Sigmoid colon (tissue), 7 donors: Measurements from ENCODE around the gene TFG. TPM values are rescaled to one million over a fixed set of nuclear protein-coding genes. Genes with fewer than 3 reads are reported as not detected.
A peak's percentile ranks its signal among the peaks of the same experiment; 100 is the strongest.

ENCODE experiments used
- DNase-seq: peaks from one replicate; pipeline ENCODE4 v3.0.0-alpha.2; 2019
- H3K27ac ChIP-seq, 4 donors: fragments of 200-600 bp; sonication (generic); one replicate each; pipeline ENCODE4 v1.5.1; 2016 to 2019; ENCODE audit warnings: mild to moderate bottlenecking in 1 of 4
- H3K27me3 ChIP-seq, 3 donors: fragments of 200-600 bp; sonication (generic); one replicate each; pipeline ENCODE4 v1.5.1; 2019; ENCODE audit warnings: mild to moderate bottlenecking in 1 of 3
- H3K36me3 ChIP-seq, 4 donors: fragments of 200-600 bp; sonication (generic); one replicate each; pipeline ENCODE4 v1.5.1; 2016 to 2019
- H3K4me1 ChIP-seq, 4 donors: fragments of 200-600 bp; sonication (generic); one replicate each; pipeline ENCODE4 v1.5.1; 2017 to 2019
- H3K4me3 ChIP-seq, 4 donors: fragments of 200-600 bp; sonication (generic); one replicate each; pipeline ENCODE4 v1.5.1; 2017 to 2019; ENCODE audit warnings: mild to moderate bottlenecking in 2 of 4, moderate library complexity in 1 of 4
- H3K9me3 ChIP-seq, 4 donors: fragments of 200-600 bp in 3 of 4; sonication (generic) in 3 of 4; one replicate each; pipeline versions ENCODE4 v1.5.1 to v1.6.1; 2013 to 2019
- EP300 ChIP-seq, 4 donors: sonication (generic); formaldehyde crosslinking; IDR thresholded peaks; one replicate each; pipeline ENCODE4 v1.6.1; 2017; ENCODE audit warnings: antibody characterized with exemption in 4 of 4
- POLR2A ChIP-seq, 2 donors: fragments of 450-650 bp; IDR thresholded peaks; one replicate each; pipeline ENCODE4 v1.6.1; 2016; ENCODE audit warnings: antibody characterized with exemption in 2 of 2, mild to moderate bottlenecking in 2 of 2, moderate library complexity in 2 of 2
- POLR2AphosphoS5 ChIP-seq, 4 donors: sonication (generic); formaldehyde crosslinking; IDR thresholded peaks; one replicate each; pipeline ENCODE4 v1.6.1; 2017; ENCODE audit warnings: antibody characterized with exemption in 4 of 4
- WGBS, 2 donors: extraction: QIAGEN DNeasy Blood & Tissue Kit; methylation state at CpG; one replicate each; pipeline ENCODE4 v1.1.7; 2013; 5-methylcytosine and 5-hydroxymethylcytosine counted together
- intact Hi-C: fragments of 100-400 bp; cut with DNase I; formaldehyde crosslinking; loops from one replicate; pipeline ENCODE4 v1.15.1; 2023
- polyA plus RNA-seq, 3 donors: library from polyadenylated mRNA; stranded (reverse); fragments of 200-250 nt; gene quantifications; one replicate each; pipeline ENCODE4 v1.2.3, GENCODE V29; 2013
- total RNA-seq, 4 donors: library from RNA; depleted of rRNA; stranded (reverse); fragments of >200 nt; gene quantifications; one replicate each; pipeline ENCODE4 v1.1.0, GENCODE V29; 2016
- TF ChIP-seq, protein P1 (sequence below), 4 experiments: fragments of 450-650 bp in 3 of 4; fragments of 200-600 bp in 1 of 4; IDR thresholded peaks; one replicate each; pipeline ENCODE4 v1.5.1; 2016 to 2019; ENCODE audit warnings: antibody characterized with exemption in 4 of 4, mild to moderate bottlenecking in 3 of 4, moderate library complexity in 2 of 4
- donor health status: healthy with polysubstance abuse.
- donor health status: Bipolar disorder and iron deficiency.
- donor health status: healthy.

The TFG gene
- total and polyA plus RNA-seq, 7 donors: 52.0 to 139 (median 64.9) TPM

DNA sequence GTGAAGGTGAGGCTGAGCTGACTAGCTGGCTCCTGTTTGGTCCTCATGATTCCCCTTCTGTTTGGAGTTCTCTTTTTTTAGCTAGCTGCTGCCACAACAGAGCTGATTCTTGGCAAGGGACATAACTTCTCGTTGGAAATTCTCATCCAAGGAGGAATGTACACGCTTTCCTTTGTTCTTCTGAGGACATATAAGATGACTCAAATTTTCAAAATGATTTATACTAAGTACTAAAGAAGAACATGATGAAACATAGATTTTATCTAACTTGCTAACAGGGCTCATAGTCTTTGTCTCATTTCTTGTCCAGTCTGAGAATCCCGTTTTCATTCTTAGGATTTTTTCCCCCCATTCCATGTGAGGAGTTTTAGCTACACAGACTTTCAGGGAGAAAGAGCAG is 2.9 kb upstream of the TFG start:
- H3K4me3 ChIP-seq: no peak overlapping the region
- no peak for DNase-seq
- H3K27me3 ChIP-seq: no peaks in the 10 kb centered on the region
- peaks cover 0 to 16% (median 12%) of the 10 kb centered on the region in 4 donors for H3K4me1 ChIP-seq
- no peaks in the 10 kb centered on the region for H3K36me3 ChIP-seq
- TF ChIP-seq POLR2AphosphoS5 (IDR thresholded peaks at IDR 0.05) (no peak), EP300 (IDR thresholded peaks at IDR 0.05) (no peak)
- H3K9me3 ChIP-seq: no peaks in the 10 kb centered on the region
- intact Hi-C loops: loop anchor here (5.0 to 10.0 kb wide), 3 partner anchors 304 to 968 kb away; partner anchors contain the start of genes LNP1, TOMM70, TRMT10C and ZBTB11
- H3K27ac ChIP-seq: no peak overlapping the region
- 80 to 85% methylated on average over 3 of the region's 3 CpGs for WGBS, 2 donors

DNA sequence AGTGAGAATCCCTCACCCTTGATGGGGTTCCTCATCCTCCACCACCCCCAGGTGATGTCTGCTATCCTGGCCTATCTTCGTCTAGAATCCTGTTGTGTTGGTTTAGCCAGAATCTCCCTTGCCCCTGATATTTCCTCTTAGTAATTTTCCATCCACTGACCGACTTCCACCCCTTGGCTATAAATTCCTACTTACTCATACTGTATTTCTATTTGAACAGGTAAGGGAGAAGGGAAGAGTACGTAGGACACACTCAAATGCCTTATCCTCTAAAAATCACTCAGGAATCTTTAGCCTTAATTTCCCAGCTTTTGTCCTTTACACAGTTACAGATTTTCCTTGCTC is 678 bp upstream of the TFG start:
- TF ChIP-seq POLR2A (IDR thresholded peaks at IDR 0.05) (no peak), POLR2AphosphoS5 (IDR thresholded peaks at IDR 0.05) (no peak), EP300 (IDR thresholded peaks at IDR 0.05) (no peak)
- TF ChIP-seq, protein P1, sequence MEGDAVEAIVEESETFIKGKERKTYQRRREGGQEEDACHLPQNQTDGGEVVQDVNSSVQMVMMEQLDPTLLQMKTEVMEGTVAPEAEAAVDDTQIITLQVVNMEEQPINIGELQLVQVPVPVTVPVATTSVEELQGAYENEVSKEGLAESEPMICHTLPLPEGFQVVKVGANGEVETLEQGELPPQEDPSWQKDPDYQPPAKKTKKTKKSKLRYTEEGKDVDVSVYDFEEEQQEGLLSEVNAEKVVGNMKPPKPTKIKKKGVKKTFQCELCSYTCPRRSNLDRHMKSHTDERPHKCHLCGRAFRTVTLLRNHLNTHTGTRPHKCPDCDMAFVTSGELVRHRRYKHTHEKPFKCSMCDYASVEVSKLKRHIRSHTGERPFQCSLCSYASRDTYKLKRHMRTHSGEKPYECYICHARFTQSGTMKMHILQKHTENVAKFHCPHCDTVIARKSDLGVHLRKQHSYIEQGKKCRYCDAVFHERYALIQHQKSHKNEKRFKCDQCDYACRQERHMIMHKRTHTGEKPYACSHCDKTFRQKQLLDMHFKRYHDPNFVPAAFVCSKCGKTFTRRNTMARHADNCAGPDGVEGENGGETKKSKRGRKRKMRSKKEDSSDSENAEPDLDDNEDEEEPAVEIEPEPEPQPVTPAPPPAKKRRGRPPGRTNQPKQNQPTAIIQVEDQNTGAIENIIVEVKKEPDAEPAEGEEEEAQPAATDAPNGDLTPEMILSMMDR (IDR thresholded peaks at IDR 0.05): no peak
- 59 to 78% methylated on average over 3 of the region's 3 CpGs for WGBS, 2 donors

DNA sequence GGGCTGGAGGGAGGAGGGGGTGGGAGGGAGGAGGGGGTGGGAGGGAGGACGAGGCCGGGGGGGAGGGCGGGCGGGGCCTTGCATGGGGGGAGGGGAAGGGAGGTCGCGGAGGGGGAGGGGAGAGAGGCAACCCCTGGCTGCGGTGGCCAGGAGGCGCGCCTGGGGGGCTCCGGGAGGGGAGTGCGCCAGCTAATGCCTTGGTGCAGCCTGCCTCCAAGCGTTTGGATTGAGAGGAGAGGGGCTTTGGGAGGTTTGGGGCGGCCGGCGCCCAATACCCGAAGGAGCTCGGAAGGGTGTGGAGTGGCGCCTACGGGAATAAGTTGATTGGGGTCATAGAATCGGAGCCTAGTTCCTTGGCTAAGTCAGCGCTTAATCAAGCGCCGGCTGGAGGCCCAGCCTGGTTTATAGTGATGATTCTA is 557 bp downstream of the TFG start:
- Histone ChIP-seq H3K4me3 (peak overlapping the region; percentile 74 to 95 (median 84)), H3K4me1 (peaks cover 0 to 36% (median 21%) of the 10 kb centered on the region in 4 donors), H3K9me3 (no peaks in the 10 kb centered on the region), H3K27me3 (no peaks in the 10 kb centered on the region), H3K27ac (peak overlapping the region; percentile 97), H3K36me3 (peaks cover 0 to 12% (median 3%) of the 10 kb centered on the region in 4 donors)
- TF ChIP-seq POLR2A (IDR thresholded peaks at IDR 0.05) (no peak), POLR2AphosphoS5 (IDR thresholded peaks at IDR 0.05) (no peak), EP300 (IDR thresholded peaks at IDR 0.05) (no peak)
- TF ChIP-seq, protein P1 (IDR thresholded peaks at IDR 0.05): no peak
- intact Hi-C loops: loop anchor here (2.0 to 10.0 kb wide), 5 partner anchors 217 to 965 kb away; partner anchors contain the start of genes LNP1, TBC1D23, TMEM45A and TOMM70
- WGBS, 2 donors: 1% methylated on average over 21 to 23 of the region's 23 CpGs
- peak; percentile 72 for DNase-seq

More for the DNA sequence above, 678 bp upstream of the TFG start:
- no peaks in the 10 kb centered on the region for H3K9me3 ChIP-seq
- H3K27ac ChIP-seq: peak overlapping the region; percentile 97
- peaks cover 0 to 30% (median 20%) of the 10 kb centered on the region in 4 donors for H3K4me1 ChIP-seq
- H3K27me3 ChIP-seq: no peaks in the 10 kb centered on the region
- peak overlapping the region; percentile 24 to 87 (median 78) for H3K4me3 ChIP-seq
- H3K36me3 ChIP-seq: no peaks in the 10 kb centered on the region
- intact Hi-C loops: loop anchor here (2.0 to 10.0 kb wide), 4 partner anchors 216 to 966 kb away; partner anchors contain the start of genes LNP1, TMEM45A, TOMM70 and TRMT10C
- DNase-seq: no peak

DNA sequence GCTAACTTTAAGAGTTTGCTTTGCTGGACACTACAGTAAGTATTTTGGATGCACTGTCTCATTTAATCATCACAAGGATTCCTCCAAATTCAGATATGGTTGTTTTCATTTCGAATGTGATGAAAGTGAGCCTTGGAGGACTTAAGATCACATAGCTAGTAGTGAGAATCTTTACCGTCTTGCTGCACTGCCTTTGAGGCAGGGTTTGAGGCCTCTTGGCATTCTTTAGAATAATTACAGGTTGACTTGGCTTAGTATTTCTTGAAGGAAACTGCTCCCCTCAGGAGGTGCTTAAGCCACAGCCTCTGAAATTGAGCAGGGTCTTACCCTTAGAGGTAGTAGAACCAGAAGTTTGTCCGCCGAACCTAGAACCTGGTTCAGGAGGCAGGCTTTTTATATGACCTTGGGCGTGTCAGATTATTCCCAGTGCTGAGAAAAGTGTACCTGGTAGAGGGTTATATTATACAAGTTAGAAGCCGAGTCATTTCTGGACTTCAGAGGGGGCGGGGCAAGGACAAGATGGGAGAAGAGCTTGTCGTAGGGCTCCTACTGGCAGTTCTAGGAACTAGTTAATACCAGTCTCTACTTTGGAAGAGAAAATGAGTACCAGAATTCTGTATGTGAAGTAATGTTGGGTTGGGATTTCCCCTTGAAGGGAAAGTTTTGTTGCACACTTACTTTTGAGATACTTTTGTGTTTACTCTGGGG is 1.1 kb downstream of the TFG start:
- Histone ChIP-seq H3K27me3 (no peaks in the 10 kb centered on the region), H3K4me1 (peaks cover 0 to 42% (median 24%) of the 10 kb centered on the region in 4 donors), H3K9me3 (no peaks in the 10 kb centered on the region), H3K4me3 (peak overlapping the region; percentile 74 to 95 (median 84)), H3K36me3 (peaks cover 0 to 18% (median 3%) of the 10 kb centered on the region in 4 donors), H3K27ac (peak overlapping the region; percentile 97)
- 5 to 20% methylated on average over 8 of the region's 8 CpGs for WGBS, 2 donors
- no peak for TF ChIP-seq POLR2AphosphoS5 (IDR thresholded peaks at IDR 0.05)
- TF ChIP-seq, protein P1 (IDR thresholded peaks at IDR 0.05): peak in 2 of 4 experiments; percentile 10 to 12
- intact Hi-C loops: loop anchor here (10.0 kb wide), 1 partner anchor 446 kb away; the partner anchor contains the start of gene TBC1D23
- DNase-seq: no peak

DNA sequence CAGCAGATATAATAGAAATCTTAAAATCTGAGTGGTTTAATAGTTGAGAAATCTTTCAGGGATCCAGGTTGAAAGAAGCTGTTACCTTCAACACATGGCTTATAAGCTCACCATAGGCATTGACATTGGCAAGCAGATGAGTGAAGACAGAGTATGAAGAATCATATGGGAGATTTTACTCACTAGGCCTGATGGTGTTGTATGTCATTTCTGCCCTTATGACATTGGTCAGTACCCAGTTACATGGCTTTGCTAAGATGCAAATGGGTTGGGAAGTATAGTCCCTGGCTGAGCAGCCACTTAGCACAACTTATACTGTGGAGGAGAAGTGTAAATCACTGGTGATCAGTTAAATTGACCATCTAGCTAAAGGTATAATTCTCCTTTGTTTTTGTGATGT is 5.9 kb downstream of the TFG start:
- intact Hi-C loops: loop anchor here (10.0 kb wide), 1 partner anchor 450 kb away; the partner anchor contains the start of gene TBC1D23
- no peak overlapping the region for H3K4me3 ChIP-seq
- DNase-seq: no peak
- H3K27ac ChIP-seq: no peak overlapping the region
- H3K36me3 ChIP-seq: peaks cover 0 to 35% (median 4%) of the 10 kb centered on the region in 4 donors
- no peaks in the 10 kb centered on the region for H3K9me3 ChIP-seq
- H3K27me3 ChIP-seq: no peaks in the 10 kb centered on the region
- H3K4me1 ChIP-seq: peaks cover 0 to 58% (median 37%) of the 10 kb centered on the region in 4 donors
- TF ChIP-seq EP300 (IDR thresholded peaks at IDR 0.05) (no peak), POLR2AphosphoS5 (IDR thresholded peaks at IDR 0.05) (no peak), POLR2A (IDR thresholded peaks at IDR 0.05) (no peak)
- TF ChIP-seq, protein P1 (IDR thresholded peaks at IDR 0.05): no peak
